HG03135 (cell line): ENCODE data around the gene FGF12.
"Not testable (repeated sequence)": the region's sequence is repeated elsewhere in the genome, so short reads cannot be mapped to it uniquely, and the experiment has no call there.

ENCODE experiments used
- ATAC-seq: cut with Tn5 transposase; IDR thresholded peaks from one replicate; pipeline ENCODE4 v1.9.1; 2021; ENCODE audit warnings: mild to moderate bottlenecking, moderate library complexity; ENCODE audit not compliant: unreplicated experiment

FGF12 gene

GRCh38 chr3:192727032-192727847 lies at the start of gene FGF12:
Gene FGF12 (minus strand): TSS chr3:192727541.
- ATAC-seq: no peak

DNA sequence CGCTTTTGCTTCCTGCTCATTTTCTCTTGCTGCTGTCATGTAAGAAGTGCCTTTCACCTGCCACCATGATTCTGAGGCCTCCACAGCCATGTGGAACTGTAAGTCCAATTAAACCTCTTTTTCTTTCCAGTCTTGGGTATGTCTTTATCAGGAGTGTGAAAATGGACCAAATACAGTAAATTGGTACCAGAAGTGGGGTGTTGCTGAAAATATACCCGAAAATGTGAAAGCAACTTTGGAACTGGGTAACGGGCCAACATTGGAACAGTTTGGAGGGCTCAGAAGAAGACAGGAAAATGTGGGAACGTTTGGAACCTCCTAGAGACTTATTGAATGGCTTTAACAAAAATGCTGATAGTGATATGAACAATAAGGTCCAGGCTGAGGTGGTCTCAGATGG lies 47.0 kb upstream of the FGF12 start:
- not testable (repeated sequence) for ATAC-seq

GRCh38 chr3:192772240-192772894 lies 45.0 kb upstream of the FGF12 start:
- no peak for ATAC-seq

GRCh38 chr3:192758654-192759053 lies 31.3 kb upstream of the FGF12 start:
- no peak for ATAC-seq

DNA sequence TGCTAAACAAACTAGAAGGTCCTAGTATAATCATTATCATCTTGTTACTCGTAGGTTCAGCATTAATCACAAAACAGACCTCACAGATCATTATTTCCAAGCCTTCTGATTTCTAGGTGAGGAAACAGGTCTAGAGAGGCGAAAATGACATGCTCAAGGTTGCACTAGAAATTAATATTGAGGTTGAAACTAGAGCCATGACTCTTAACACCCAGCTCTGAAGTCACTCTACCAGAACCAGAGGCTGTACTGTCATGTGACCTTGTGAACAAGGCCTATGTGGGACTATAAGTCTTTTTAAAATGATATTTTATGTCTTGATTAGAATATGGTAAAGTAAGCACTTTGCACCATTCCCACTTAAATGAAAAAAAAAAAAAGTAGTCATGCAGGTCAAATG lies 23.8 kb upstream of the FGF12 start:
- ATAC-seq: no peak

GRCh38 chr3:192750201-192750600 lies 22.9 kb upstream of the FGF12 start:
- ATAC-seq: no peak

DNA sequence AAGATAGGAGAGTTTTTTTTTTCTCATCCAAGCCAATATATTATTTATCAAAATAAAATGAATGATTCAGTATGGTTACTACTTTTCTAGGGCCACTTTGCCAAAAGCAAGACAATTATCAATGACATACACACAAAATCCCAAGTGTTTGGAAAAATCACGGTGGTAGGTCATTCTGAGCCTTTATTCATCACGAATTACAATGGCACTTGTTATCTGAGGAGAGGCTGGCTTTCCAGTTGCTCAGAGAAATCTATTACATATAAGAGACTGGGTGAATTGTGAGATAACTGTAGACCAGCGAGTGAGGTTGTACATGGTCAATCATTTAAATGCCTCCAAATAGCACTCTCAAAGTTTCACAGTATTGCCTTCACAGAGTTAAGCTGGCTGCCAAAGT lies 20.4 kb upstream of the FGF12 start:
- ATAC-seq: no peak

- no peak for ATAC-seq
Measured at GRCh38 chr3:192747145-192747544, 19.8 kb upstream of the FGF12 start.

DNA sequence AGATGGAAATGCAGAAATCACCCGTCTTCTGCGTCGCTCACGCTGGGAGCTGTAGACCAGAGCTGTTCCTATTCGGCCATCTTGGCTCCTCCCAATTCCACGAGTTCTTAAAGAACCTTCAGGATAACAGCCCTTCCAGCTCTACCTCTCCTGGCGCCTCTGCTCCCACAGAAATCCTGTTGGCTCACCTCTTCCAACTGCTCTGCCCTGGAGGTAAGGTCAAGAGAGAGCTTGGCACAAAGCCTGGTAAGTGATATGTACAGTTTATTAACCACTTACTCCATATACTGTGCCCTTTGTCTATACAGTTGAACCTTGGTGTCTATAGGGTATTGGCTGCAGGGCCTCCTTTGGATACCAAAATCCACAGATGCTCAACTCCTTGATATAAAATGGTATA lies 17.8 kb upstream of the FGF12 start:
- no peak for ATAC-seq

GRCh38 chr3:192744604-192745003 lies 17.3 kb upstream of the FGF12 start:
- not testable (repeated sequence) for ATAC-seq

DNA sequence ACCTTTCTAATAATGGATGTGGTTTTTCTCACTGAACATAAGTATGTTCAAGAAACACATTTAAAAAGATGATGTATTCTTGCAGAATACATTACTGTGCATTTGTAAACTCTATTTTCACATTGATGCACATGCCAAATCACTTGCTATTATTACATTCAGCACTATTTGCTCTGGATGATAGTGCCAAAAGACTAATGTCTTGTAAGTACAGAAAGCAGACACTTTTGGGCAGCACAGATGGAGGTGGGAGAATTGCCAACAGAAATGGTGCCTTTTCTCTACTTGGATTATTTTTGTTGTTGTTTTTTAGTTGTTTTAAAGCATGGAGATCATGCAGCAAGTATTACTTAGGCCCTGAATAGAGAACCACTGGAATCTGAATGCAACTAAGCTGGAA lies 10.2 kb upstream of the FGF12 start:
- ATAC-seq: no peak

- ATAC-seq: no peak
Measured at GRCh38 chr3:192731233-192731632, 3.9 kb upstream of the FGF12 start.

GRCh38 chr3:192726385-192726784 lies 956 bp downstream of the FGF12 start:
- no peak for ATAC-seq

GRCh38 chr3:192719964-192720363 lies 7.4 kb downstream of the FGF12 start:
- ATAC-seq: no peak

GRCh38 chr3:192718156-192718555 lies 9.2 kb downstream of the FGF12 start:
- no peak for ATAC-seq

GRCh38 chr3:192715126-192715525 lies 12.2 kb downstream of the FGF12 start:
- ATAC-seq: no peak

- ATAC-seq: not testable (repeated sequence)
Measured at GRCh38 chr3:192711126-192711525, 16.2 kb downstream of the FGF12 start.

GRCh38 chr3:192710366-192710765 lies 17.0 kb downstream of the FGF12 start:
- ATAC-seq: no peak

DNA sequence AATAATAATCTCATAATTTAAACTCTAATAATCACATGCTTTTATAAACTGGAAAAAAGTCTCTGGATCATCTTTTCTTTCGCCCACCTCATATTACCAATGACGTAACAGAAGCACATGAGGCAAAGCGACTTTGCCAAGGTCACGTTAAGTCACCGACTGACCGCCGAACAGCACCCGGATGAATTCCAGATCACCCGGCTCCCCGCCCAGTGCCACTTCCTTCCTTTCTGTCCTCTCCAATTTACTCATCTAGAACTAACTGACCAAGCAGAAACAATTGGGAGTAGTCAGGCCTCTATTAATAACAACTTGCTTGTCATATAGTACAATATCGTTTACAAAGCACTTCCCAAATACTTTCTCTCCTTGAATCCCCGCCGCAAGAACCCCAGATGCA lies 21.1 kb downstream of the FGF12 start:
- no peak for ATAC-seq

- no peak for ATAC-seq
Measured at GRCh38 chr3:192700885-192701284, 26.5 kb downstream of the FGF12 start.

DNA sequence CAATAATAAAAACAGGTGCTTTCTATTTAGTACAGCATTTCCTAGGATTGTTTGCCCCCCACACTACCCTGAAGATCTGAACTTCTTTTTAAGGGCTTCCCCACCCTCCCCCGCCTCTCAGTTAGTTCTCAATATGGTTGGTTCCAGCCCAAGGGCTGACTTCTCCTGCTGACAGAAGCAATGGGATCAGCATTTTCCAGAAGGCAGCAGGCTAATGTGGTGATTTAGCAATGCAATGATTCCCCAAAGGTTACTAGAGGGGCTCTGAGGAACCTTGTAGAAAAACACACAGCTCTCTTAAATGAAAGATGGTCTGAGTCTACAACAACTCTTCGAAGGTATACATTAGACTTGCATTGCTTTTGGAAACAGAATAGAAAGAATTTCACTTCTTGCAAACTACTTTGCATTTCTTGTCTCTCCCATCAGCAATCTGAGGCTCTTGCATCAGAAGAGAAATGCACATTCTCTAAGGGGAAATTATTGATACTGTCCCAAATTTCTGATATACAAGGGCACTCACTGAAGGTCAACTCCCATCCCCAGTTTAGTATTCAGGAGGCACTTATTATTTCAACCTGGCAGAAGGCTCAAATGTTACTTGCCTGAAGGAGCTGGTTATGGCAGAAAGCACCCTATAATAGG lies 30.3 kb downstream of the FGF12 start:
- no peak for ATAC-seq
